ENCODE measurements around the gene GMCL1.

Gene GMCL1

GRCh38 chr2:69923116-69923515 lies 93.7 kb downstream of the GMCL1 start:
- Histone ChIP-seq H3K4me3 (ENCODE audit: low read length in 2 of 2) (no peak overlapping the region), H3K27ac (ENCODE audit: low read depth in 2 of 2, low read length in 2 of 2) (no peak overlapping the region), H3K9me3 (ENCODE audit: control insufficient read depth in 2 of 2, low read length in 2 of 2) (no peaks in the 10 kb centered on the region), H3K27me3 (ENCODE audit: control insufficient read depth in 2 of 2, insufficient read depth in 2 of 2, low read length in 2 of 2) (no peaks in the 10 kb centered on the region), H3K4me1 (ENCODE audit: control insufficient read depth in 2 of 2, insufficient read depth in 2 of 2, low read length in 2 of 2) (no peaks in the 10 kb centered on the region), H3K9ac (ENCODE audit: low read depth in 1 of 2, low read length in 2 of 2) (no peak overlapping the region), H3K36me3 (ENCODE audit: control insufficient read depth in 2 of 2, insufficient read depth in 2 of 2, low read length in 2 of 2) (peaks cover 39 to 48% of the 10 kb centered on the region in 2 donors)

- Histone ChIP-seq H3K9ac (ENCODE audit: low read depth in 1 of 2, low read length in 2 of 2) (no peak overlapping the region), H3K27ac (ENCODE audit: low read depth in 2 of 2, low read length in 2 of 2) (no peak overlapping the region), H3K27me3 (ENCODE audit: control insufficient read depth in 2 of 2, insufficient read depth in 2 of 2, low read length in 2 of 2) (no peaks in the 10 kb centered on the region), H3K4me1 (ENCODE audit: control insufficient read depth in 2 of 2, insufficient read depth in 2 of 2, low read length in 2 of 2) (peaks cover 0 to 4% of the 10 kb centered on the region in 2 donors), H3K4me3 (ENCODE audit: low read length in 2 of 2) (no peak overlapping the region), H3K36me3 (ENCODE audit: control insufficient read depth in 2 of 2, insufficient read depth in 2 of 2, low read length in 2 of 2) (peaks cover 25 to 37% of the 10 kb centered on the region in 2 donors), H3K9me3 (ENCODE audit: control insufficient read depth in 2 of 2, low read length in 2 of 2) (no peaks in the 10 kb centered on the region)
These were observed 97.5 kb downstream of the GMCL1 start for GRCh38 chr2:69926849-69927515.

All from mucosa of rectum (tissue), 2 donors.